SK-N-SH treated with all-trans-retinoic acid at 6 μM for 48 hours (cell line): Measurements from ENCODE around the gene F8.

Source experiments
- ARNTL ChIP-seq: fragments of 450-650 bp; formaldehyde crosslinking; IDR thresholded peaks from 2 replicates; pipeline ENCODE4 v1.5.0; 2020; ENCODE audit warnings: low read depth, mild to moderate bottlenecking, moderate library complexity, borderline replicate concordance
- CREB5 ChIP-seq: fragments of 250-450 bp; sonication (Bioruptor Pico); IDR thresholded peaks from 2 replicates; pipeline ENCODE4 v1.5.1; 2020; ENCODE audit warnings: low read depth, mild to moderate bottlenecking, moderate library complexity
- CSDC2 ChIP-seq: fragments of 250-450 bp; sonication (Bioruptor Pico); IDR thresholded peaks from 2 replicates; pipeline ENCODE4 v1.5.0; 2020; ENCODE audit warnings: mild to moderate bottlenecking, moderate library complexity
- ISL1 ChIP-seq: fragments of 250-450 bp; sonication (Bioruptor Pico); IDR thresholded peaks from 2 replicates; pipeline ENCODE4 v2.1.2; 2022; ENCODE audit warnings: mild to moderate bottlenecking, moderate library complexity
- POU6F1 ChIP-seq: fragments of 250-450 bp; sonication (Bioruptor Pico); IDR thresholded peaks from 2 replicates; pipeline ENCODE4 v1.8.0; 2021; ENCODE audit warnings: low read depth, mild to moderate bottlenecking, moderate library complexity, borderline replicate concordance
- RARB ChIP-seq: fragments of 250-450 bp; sonication (Bioruptor Pico); IDR thresholded peaks from 2 replicates; pipeline ENCODE4 v1.8.0; 2021; ENCODE audit warnings: mild to moderate bottlenecking, moderate library complexity
- SNAI2 ChIP-seq: fragments of 250-450 bp; sonication (Bioruptor Pico); IDR thresholded peaks from 2 replicates; pipeline ENCODE4 v1.5.0; 2020; ENCODE audit warnings: mild to moderate bottlenecking, moderate library complexity
- ZFP3 ChIP-seq: fragments of 250-450 bp; sonication (Bioruptor Pico); IDR thresholded peaks from 2 replicates; pipeline ENCODE4 v1.5.0; 2020; ENCODE audit warnings: mild to moderate bottlenecking, moderate library complexity
- ZFP30 ChIP-seq: fragments of 450-650 bp; formaldehyde crosslinking; IDR thresholded peaks from 2 replicates; pipeline ENCODE4 v1.5.0; 2022; ENCODE audit warnings: mild to moderate bottlenecking, moderate library complexity
- ZNF70 ChIP-seq: fragments of 450-650 bp; formaldehyde crosslinking; IDR thresholded peaks from 2 replicates; pipeline ENCODE4 v1.5.0; 2020; ENCODE audit warnings: mild to moderate bottlenecking, moderate library complexity
- TF ChIP-seq, protein P1 (sequence below): fragments of 250-450 bp; sonication (Bioruptor Pico); IDR thresholded peaks from 2 replicates; pipeline ENCODE4 v1.8.0; 2020; ENCODE audit warnings: mild to moderate bottlenecking, moderate library complexity, borderline replicate concordance

GRCh38 chrX:155065035-155065734 lies 42.7 kb upstream of the F8 start:
- TF ChIP-seq ZNF70 (CRISPR knock-in tag) = no peak
- no peak for TF ChIP-seq POU6F1 (CRISPR knock-in tag)
- TF ChIP-seq, protein P1, sequence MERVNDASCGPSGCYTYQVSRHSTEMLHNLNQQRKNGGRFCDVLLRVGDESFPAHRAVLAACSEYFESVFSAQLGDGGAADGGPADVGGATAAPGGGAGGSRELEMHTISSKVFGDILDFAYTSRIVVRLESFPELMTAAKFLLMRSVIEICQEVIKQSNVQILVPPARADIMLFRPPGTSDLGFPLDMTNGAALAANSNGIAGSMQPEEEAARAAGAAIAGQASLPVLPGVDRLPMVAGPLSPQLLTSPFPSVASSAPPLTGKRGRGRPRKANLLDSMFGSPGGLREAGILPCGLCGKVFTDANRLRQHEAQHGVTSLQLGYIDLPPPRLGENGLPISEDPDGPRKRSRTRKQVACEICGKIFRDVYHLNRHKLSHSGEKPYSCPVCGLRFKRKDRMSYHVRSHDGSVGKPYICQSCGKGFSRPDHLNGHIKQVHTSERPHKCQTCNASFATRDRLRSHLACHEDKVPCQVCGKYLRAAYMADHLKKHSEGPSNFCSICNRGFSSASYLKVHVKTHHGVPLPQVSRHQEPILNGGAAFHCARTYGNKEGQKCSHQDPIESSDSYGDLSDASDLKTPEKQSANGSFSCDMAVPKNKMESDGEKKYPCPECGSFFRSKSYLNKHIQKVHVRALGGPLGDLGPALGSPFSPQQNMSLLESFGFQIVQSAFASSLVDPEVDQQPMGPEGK = no peak
- TF ChIP-seq CREB5 (CRISPR knock-in tag) = no peak
- TF ChIP-seq ZFP3 = no peak
- no peak for TF ChIP-seq ARNTL
- no peak for TF ChIP-seq ZFP30 (CRISPR knock-in tag)
- TF ChIP-seq ISL1 (CRISPR knock-in tag) = no peak
- TF ChIP-seq RARB (CRISPR knock-in tag) = no peak
- no peak for TF ChIP-seq SNAI2 (CRISPR knock-in tag)
- no peak for TF ChIP-seq CSDC2 (CRISPR knock-in tag)
